Measurements from ENCODE around the gene MBOAT2.

Gene MBOAT2

DNA sequence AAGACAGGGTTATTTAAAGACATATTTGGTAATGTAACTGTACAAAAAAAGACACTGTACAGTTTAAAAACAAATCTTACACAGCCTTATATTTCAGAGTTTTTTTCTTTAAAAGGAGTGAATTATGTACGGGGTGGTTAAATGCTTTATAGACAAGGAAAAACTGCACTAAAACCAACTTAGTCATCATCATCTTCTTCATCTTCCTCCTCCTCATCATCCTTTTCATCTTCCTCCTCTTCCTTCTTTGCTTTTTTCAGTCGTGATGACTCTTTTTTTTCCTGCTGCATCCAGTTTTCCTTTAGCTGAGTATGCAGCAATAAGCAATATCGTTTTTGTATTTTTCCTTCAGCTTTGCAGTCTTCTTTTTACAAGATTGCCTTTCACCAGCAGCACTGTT, 14.6 kb upstream of the MBOAT2 start:
- in situ Hi-C loops (cut with HindIII; ENCODE audit: low sequenced_read_pairs) = no loop called here

DNA sequence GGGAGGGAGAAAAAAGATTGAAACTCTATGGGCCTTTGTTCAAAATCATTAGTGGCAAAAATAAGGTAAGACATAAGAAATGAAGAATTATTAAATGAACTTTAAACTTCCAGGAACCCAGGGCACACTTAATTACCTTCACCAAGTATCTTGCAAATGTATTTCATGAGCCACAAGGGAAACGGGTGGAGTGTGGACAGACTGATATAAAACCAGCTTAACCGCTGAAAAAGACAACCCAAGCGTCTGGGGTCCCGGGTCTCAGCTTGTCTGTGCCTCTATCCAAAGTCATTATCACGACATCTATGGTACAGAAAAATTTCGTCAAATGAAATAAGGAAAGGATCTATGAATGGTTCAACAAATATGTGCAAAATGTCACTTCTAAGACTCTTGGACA, 13.9 kb upstream of the MBOAT2 start:
- in situ Hi-C loops (cut with HindIII; ENCODE audit: low sequenced_read_pairs) = no loop called here

DNA sequence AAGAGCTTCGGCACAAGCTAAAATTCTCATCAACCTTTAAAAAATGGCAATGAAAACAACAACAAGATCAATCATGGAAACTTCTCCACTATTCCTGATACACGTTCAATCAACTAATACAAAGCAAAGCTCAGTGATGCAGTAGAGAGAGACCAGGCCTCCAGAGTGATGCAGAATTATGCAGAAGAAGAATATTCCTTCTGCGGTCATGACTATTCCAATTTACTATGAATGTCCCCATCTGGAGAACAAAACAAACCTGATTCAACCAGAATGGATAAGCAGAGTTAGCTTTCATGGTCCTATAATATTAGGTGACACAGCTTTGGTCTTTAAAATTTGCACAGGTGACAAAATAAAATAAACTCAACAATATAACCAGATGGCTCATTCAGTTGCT, 12.5 kb upstream of the MBOAT2 start:
- in situ Hi-C loops (cut with HindIII; ENCODE audit: low sequenced_read_pairs) = no loop called here

DNA sequence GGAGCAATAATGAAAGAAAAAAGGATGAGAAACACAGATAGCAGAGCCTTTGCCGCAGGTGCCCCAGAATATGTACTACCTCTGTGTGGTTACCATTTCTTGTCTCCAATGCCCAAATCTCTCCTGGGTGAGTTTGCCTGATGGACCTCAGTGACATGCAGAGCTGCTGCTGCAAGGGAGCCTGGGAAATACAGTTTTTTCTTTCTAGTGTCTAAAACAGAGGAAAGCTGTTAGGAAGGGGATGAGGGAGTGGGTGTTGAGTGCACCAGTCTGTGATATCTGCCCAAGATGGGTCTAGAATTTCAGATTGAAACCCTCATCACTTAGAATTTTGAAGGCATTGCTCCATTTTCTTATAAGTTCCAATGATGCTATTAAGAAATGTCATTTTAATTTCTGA, 9.9 kb upstream of the MBOAT2 start:
- in situ Hi-C loops (cut with HindIII; ENCODE audit: low sequenced_read_pairs) = no loop called here

DNA sequence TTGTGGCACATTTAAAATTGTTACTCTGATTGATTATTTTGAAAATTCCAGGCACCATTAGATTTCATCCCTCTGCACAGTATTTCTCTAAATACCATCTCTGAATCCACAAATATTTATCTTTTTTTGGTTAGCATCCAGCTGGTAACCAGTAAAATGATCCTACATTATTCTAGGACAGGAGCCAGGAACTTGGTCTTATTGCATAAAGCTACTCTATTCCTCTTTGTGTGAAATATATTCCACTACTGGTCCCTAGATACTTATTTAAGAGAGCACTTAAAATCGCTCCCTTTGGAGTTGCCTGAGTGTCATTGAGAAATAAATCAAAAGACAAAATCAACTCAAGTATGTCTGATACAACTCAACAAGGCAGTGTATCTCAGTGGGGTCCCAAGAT, 7.4 kb upstream of the MBOAT2 start:
- in situ Hi-C loops (cut with HindIII; ENCODE audit: low sequenced_read_pairs) = no loop called here

DNA sequence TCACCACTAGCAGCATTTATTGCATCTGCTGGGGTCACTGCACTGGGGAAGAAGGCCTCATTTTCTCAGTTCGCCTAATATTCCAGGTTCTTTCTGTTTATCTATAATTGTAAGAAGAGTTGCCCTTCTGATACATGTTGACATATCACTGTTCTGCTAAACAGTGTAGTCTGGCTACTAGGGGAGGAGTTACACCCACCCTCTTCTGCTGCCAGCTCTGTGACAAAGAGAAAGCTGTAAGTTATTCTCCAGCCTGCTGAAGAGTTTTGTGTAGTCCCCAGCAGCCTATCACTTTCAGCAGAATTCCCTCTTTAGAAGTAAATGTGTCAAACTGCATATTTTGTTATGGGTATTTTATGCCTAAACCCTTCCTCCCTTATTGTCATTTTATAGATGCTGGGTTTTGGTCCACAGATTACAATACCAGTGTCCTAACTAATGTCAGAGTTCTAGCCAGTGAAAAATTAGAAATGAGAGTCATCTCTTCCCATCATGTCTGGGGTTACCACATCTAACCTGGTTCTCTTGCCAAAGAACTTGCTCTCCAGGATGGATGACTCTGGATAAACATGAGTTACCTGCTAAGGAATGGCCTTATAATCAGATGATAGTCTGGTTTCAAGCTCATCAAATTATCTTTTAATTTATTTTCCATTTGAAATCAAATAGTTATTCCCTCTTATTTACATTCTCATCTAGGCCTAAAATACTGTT, 5.6 kb upstream of the MBOAT2 start:
- in situ Hi-C loops (cut with HindIII; ENCODE audit: low sequenced_read_pairs) = no loop called here

DNA sequence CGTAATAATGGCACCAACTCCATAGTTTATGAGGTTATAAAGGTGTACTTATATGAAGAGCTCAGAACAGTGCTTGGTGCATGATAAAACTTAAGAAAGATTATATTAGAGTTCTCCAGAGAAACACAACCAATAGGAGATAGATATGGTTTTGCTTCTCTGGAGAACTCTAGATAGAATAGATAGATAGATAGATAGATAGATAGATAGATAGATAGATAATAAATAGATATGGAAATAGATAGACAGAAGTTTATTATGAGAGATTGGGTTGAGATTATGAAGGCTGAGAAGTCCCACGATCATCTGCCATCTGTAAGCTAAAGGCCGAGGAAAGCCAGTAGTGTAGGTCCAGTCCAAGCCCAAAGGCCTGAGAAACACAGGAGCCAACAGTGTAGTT, 2.9 kb upstream of the MBOAT2 start:
- in situ Hi-C loops (cut with HindIII; ENCODE audit: low sequenced_read_pairs) = no loop called here

DNA sequence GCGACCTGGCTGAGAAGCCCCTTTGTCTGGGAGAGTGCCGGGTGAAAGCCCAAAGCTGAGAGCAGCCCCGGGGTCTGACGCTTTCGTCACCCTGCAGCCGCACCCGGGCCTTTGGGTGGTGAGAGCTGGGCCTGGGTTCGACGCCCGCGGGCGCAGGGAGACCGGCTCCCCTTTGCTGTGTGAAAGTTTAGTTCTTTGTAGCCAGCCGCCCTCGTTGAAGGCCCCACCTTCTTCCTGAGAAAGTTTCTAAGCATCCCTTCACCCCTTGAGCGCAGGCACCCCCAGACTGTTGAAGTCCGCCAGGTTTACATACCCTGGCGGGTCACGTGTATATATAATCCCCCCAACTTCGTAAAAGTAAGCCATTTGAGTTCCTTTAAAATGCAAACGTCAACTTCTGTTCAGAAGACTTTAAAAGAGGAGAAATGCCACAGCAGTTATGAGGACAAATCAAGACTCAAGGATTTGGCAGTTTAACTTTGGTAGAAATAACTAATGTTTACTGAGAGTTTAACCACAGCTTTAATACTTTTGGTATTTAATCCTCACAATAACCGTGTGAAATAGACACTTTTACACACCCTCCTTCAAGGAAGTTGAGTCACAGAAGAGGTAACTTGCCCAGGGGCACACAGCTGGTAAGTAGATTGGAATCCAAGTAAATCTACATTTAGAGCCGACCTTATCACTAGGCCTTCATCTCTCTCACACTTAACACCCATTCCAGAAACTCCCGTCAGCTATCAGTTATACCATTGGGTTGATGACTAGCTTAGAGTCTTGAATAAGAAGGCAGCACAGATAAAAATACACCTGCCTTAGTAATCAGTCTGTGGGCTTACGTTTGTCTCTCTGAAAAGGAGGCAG, 1.1 kb upstream of the MBOAT2 start:
- in situ Hi-C loops (cut with HindIII; ENCODE audit: low sequenced_read_pairs) = no loop called here

DNA sequence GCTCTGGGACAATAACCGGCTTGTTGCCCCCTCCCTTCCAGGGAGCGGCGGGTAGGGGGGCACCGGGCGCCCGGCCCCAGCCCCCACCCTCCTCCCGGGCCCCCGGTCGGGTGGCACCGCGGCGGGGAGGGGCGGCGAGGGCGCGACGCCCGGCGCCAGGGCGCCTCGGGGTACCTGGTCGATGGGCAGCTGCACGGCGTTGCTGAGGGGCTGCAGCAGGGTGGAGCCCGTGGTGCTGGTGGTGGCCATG, 193 bp downstream of the MBOAT2 start:
- in situ Hi-C loops (cut with HindIII; ENCODE audit: low sequenced_read_pairs) = no loop called here

DNA sequence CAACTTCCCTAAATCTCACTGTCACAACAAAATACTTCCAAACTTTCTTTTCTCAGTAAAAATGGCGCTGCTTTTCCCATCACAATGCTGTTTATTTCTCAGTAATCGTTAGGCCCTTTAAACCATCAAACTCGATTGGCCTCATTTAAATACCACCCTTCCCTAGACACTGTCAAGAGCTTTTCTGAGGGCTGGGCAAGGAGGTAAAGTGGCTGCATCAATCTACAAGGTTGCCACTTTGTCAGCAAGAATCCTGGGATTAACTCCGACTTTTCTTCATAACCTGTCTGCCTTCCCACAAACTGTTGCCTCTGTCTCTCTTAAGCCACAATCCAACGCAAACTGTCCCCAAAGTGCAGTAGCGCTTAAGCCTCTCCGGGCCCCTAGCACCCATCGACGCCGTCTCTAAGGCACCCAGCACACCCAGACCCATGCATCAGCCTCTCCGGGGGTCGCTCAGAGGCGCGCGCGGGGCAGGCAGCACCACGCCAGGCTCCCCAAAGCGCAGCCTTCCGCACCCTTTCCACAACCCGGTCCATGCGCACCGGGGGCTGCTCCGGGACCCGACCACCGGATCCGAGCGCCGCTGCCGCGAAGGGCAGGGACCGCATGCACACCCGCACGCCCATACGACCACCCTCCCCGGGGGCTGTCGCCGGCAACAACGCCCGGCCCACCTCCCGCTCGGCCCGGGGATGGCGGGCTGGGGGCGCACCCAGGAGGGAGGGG, 683 bp downstream of the MBOAT2 start:
- in situ Hi-C loops (cut with HindIII; ENCODE audit: low sequenced_read_pairs) = no loop called here

DNA sequence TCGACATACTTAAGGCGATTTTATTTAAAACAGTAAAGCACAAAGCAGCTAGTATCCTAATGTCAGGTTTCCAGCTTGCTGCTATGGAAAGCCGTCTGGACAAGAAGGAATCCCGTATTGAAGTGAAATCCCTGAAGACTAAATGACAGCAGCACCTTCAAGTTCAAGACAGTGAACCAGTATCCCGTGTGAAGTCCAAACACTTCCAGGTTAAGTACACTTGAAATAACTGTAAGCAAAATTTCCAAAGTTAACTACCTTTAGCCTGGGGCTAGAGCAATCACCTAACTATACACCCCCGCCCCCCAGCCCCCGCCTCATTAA, 1.2 kb downstream of the MBOAT2 start:
- in situ Hi-C loops (cut with HindIII; ENCODE audit: low sequenced_read_pairs) = no loop called here

DNA sequence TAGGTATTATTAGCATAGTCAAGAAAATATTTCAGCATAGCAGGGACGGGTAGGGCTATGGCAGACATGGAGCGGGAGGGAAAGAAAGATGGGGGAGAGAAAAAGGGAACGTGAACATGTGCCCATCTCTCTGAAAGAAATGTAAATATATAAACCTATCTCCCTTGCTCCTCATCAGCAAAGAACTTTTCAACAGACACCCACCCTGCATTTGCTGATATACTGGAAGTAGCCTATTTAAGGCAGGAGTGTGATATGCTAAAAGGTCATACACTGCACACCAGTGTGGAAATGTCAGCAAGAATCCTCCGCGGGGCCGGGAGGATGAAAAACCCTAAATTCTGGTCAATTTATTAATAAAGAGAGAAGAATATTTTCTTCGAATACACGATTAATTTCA, 1.7 kb downstream of the MBOAT2 start:
- in situ Hi-C loops (cut with HindIII; ENCODE audit: low sequenced_read_pairs) = no loop called here

DNA sequence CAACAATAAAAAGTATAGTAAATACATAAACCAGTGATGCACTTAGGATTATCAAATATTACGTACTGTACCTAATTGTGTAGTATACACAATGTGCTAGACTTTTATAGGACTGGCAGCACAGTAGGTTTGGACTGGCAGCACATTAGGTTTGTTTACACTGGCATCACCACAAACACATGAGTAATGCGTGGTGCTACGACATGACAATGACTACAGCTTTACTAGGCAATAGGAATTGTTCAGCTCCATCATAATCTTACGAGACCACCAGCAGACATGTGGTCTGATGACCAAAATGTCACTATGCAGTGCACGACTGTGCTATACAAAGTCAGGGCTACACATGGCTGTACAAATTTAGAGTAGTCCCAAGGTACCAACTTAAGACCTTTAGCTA, 2.3 kb downstream of the MBOAT2 start:
- in situ Hi-C loops (cut with HindIII; ENCODE audit: low sequenced_read_pairs) = no loop called here

DNA sequence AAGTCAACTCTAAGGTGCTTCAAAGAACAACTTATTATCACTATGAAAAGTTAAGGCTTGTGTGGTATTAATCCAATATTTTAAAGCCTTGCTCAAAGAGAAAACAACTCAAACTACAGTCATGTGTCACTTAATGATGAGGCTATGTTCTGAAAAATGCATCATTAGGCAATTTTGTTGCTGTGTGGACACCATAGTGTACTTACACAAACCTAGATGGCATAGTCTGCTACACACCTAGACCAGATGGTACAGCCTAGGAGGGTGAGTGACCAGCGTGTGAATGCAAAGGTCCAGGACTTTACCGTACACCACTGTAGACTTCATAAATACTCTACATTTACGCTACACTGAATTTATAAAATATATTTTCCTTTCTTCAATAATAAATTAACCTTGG, 3.0 kb downstream of the MBOAT2 start:
- in situ Hi-C loops (cut with HindIII; ENCODE audit: low sequenced_read_pairs) = no loop called here

DNA sequence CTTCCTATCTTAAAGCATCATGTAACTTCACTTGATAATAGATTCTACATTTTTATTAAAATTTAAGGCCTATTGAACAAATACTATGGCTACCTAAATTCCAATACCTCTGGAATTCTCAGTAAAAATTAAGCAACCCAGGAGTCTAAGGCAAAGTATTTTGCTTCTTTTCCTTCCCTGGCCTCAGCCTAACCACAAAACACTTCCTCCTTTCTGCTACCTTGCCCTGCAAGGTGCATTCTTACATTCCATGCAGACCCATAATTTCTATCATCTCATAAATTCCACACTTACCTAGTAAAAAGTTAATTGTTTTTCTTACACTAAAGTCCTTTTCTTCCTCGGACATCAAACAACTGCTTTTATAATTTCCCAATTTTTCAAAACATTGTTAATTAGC, 3.7 kb downstream of the MBOAT2 start:
- in situ Hi-C loops (cut with HindIII; ENCODE audit: low sequenced_read_pairs) = no loop called here

DNA sequence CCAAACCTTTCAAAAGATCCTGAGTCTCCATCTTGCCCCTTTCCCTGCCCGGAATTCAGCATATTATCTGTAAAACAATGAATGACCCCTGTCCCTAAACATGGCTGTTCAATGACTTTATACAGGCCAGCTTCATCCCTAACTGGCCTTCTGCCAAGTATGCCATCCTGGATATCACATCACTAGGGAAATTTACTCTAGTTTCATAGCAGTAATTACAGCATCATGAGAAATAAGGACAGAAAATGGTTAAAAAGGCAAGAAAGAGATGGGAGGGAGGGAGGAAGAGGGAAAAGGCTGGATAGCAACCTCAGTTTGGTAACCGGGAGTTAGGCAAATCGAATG, 4.4 kb downstream of the MBOAT2 start:
- in situ Hi-C loops (cut with HindIII; ENCODE audit: low sequenced_read_pairs) = no loop called here

DNA sequence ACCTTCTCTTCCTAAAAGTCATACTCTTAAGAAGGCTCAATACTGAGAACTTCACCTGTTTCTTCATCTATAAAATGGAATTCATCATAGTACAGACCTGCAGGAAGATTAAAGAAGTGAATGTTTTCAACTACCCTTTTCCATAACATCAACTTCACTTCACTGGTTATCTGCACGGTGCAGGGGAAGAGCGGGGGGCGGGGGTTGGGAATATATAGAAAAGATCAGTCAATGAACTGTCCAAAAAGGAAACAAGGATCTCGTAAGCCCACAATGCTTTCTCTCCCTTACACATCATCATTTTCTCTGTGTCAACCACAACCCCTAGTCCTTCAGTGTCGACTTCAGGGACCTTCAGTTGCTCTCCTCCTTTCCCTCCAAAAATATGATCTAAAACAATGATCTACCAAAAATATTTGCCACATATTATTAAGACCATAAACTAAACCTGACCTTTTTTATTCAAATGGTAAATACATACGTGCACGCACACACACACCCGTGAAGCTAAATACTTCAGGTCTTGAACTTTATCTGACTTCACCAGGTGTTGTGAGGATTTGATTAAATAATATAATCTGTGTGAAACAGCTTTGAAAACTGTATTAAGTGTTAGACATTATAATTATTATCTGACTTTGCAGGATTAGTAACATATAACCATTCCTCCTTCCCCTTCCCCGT, 4.9 kb downstream of the MBOAT2 start:
- in situ Hi-C loops (cut with HindIII; ENCODE audit: low sequenced_read_pairs) = no loop called here

DNA sequence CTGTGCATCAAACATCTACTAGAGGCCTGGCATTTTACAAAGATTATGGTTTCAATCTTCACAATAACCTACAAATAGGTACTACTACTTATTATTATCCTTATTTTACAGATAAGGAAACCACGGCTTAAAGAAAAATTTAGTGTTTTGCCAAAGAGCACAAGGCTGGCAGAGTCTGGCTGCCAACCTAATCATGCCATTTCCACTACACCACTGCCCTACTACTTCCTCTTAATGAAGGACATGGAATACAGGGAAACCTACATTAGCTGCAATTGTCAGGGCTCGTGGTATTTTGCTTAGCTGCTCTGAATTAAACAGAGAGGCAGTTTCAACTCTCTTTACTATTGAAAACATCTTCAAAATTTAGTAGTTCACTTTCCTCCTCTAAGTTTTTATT, 5.9 kb downstream of the MBOAT2 start:
- in situ Hi-C loops (cut with HindIII; ENCODE audit: low sequenced_read_pairs) = no loop called here

DNA sequence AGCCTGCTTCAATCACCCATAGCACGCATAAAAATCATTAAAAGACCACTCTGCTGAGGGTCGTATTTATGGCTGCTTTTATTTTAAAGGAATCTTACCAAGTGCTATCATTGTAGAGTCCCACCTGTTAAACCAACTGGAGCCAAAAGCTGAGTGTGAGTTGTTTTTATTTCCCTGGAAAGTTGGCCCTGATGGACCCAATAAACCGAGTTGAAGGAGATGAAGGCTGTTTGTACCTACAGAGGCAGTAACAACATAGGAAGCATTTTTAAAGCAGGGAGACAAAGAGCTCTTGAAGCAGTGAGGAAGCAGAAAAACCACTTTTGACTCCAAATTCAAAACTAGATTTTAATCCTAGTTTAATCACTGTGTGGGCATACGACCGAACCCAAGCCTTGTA, 6.4 kb downstream of the MBOAT2 start:
- in situ Hi-C loops (cut with HindIII; ENCODE audit: low sequenced_read_pairs) = no loop called here

DNA sequence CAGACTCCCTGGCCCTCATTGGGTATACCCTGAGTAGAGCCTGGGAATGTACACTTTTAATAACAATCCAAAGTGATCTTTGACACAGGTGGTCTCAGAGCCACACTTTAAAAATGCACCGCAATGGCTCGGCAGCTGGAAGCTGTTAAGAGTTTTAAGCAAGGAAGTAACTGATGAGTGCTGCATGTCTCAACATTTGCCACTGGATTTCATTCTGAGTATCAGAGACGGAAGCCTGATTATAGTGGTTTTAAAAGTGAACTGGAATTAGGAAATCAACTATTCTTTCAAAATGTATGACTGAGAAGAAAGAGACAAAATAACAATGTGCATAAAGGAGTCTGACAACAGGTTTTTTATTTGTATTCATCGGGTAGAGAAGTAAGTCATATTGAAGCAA, 7.5 kb downstream of the MBOAT2 start:
- in situ Hi-C loops (cut with HindIII; ENCODE audit: low sequenced_read_pairs) = no loop called here

DNA sequence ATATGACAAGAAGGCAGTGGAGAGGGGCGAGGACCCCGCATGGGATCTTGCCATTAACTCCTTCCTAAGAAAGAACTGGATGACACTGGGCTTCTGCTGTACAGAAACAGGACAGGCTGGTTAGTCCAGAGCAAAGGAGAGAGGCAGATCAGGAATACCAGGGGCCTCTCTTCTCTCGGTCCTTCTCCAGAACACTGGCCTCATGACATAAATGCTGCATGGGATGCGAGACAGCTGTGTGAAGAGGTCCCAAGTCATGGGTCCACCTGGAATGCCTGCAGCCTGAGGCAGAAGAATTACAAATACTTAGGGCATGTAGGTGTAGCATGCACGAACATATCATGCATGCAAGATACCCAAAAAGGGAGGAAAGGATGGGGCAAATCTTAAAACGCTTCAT, 9.1 kb downstream of the MBOAT2 start:
- in situ Hi-C loops (cut with HindIII; ENCODE audit: low sequenced_read_pairs) = no loop called here

DNA sequence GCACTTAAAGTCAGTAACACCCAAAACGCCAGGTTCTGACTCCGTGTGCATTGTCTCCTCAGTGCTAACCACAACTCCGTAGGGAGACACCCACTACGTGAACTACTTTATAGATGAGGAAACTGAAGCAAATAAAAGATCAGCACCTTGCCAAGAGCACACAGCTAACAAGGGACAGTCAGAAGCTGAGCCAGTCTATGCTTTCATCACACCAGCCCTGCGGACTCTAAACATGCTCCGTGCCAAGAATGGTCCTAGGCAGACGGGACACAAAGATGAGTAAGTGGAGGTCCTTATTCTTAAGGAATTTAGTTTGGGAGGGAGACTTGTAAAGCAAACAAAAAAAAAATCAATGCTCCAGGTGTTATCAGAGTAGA, 9.6 kb downstream of the MBOAT2 start:
- in situ Hi-C loops (cut with HindIII; ENCODE audit: low sequenced_read_pairs) = no loop called here

All from endothelial cell of hepatic sinusoid (primary cell).